NCI-H1436 (cell line): ENCODE data around the gene WDR35.

Experiments used
- DNase-seq: peaks from one replicate; lab custom pipeline; 2025; lab: John Stamatoyannopoulos, UW

WDR35 gene

DNA sequence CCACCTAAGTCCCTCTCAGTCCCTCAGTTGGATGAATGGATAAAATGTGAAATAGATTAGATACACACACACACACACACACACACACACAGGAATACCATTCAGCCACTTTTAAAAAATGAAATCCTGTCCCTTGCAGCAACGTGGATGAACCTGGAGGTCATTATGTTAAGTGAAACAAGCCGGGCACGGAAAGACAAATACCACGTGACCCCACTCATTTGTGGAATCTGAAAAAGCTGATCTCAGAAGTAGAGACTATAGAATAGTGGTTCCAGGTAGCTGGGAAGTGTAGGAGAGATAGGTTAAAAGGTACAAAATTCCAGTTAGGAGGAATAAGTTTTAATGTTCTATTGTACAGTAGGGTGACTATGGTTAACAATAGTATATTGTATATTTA is 119.1 kb downstream of the WDR35 start:
- no peak for DNase-seq

DNA sequence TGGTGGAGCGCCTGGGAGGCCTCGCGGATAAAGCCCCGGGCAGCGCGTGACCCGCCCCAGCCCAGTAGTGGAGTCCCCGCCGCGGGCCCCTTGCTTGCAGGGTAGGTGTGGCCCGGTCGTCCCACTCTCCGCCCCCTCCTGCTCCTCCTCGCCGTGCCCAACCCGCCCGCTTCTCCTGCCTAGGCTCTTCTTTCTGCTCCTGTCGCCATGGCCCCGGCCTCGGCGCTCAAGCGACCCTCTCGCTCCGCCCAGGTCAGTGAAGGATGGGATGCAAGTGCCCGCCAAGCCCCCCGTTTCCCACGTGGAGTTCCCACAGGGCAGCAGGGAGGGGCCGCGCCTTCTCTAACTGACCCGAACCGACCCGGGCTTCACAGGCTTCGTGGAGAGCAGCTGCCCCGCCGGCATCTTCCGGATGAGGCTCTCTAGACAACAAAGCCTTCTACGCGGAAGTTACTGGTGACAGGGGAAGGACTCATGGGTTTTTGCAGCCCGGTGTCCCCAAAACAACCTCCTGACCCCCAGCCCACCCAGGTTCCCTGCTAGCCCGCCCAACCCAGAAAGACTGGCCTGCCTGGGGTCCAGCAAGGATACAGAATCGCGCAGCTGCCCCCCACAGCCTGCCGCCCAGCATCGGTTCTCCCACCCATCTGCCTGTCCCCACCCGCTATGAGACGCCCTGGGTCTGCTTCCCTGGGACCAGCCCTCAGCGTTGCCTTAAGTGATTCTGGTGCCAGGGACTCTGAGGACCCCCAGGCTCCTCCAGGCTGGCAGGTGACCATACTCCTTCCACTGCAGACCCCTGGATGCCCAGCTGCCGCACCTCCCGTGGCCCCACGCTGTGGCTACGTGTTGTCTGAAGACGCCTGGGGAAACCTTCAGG is 121.0 kb downstream of the WDR35 start:
- no peak for DNase-seq

DNA sequence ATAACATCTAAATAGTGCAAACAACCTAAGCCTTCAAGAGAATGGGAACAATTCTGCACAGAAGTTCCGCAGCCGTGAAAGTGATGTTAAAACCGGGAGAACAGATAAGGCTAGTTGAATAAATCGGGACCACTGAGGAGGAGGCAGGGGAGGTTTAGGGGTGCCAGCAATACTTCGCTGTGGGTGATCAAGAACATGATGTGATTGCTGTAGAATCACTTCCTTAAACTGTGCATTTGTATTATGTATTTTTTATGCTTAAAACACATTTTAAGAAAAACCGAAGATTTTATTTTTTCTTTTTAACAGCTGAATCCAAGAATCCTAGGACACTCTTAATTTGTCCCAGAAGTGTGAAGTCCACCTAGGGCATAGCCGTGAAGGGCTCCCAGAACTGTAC is 121.7 kb downstream of the WDR35 start:
- DNase-seq: no peak

DNA sequence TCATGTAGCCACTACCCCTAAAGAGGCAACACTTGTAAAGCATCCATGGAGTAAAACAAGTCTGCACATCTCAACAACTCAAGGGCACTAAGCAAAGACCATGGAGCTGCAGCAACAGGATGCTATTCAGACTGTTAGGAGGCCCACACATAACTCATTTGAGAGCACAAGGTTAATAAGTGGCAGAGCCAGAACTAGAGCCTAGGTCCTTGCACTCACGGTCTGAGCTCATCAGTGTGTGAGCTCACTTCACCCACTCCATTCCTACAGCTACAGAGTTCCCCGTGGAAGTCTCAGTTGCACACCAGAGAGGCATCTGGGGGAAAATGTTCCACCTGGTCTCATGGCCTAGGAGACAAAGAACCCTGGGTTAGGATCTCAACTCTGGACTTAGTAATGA is 123.1 kb downstream of the WDR35 start:
- DNase-seq: no peak

DNA sequence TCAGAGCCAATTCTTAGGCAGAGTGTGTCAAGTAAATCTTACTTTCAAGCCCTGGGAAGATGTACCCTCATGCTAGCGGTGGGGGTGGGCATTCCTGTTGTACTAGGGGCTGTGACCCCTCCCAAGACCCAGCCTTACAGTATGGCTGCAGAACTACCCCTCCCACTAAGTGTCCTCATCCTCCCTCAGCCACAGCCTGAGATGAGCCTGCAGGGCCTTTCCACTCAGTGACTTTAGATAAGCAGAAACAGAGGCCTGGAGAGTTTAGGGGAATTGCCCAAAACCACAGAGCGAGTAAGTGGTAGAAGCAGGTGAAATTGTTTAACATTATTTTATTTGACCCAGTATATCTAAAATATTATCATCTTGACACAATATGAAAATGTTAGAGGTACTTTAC is 124.8 kb downstream of the WDR35 start:
- no peak for DNase-seq

DNA sequence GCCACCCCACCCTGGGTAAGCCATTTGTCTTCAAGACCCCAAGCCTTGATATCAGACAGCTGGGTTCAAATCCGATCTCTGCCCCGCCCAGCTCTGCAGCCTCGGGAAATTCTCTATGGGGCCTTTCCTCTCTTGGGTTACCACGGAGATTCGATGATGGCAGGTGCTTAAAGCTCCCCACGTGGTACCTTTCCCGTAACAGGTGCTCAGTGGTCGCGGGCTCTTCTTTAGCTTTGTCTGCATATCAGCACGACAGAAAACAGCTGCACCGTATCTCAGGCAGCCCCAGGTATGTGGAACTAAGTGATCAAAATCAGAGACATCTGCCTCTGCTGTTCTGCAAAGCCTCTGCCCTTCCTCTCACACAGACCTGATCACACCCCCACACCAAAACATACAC is 125.5 kb downstream of the WDR35 start:
- no peak for DNase-seq

DNA sequence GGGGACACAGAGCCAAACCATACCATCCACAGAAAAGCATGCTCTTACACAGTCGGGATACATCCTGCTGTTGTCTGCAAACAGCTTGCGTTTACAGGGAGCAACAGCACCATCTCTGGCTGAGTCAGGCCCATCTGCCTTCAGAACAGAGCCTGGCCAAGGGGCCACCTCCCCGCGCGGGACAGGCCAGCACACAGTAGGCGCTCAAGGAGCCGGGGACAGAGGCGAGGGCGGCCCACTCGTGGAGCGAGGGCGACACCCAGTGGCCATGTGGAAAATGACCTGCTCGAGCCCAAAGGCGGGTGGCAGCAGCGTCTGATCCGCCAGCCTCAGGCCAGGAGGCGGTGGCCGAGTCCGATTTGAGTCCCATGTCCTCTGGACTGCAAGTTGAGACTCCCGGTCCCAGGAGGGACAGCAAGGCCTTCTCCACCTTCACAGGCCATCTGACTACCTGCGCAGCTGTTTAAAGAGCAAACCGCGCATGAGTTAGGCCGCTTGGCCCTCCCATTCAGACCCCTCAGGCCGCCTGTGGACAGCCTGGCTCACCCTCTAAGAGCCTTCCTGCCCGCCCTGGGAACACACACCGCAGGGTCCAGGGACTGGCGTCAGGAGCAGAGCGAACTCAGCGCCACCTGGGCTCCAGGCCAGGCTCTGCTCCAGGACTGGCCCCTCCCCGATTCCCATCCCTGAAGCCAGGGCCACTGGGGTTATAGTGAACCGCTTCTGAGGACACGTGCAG is 126.4 kb downstream of the WDR35 start:
- DNase-seq: no peak

DNA sequence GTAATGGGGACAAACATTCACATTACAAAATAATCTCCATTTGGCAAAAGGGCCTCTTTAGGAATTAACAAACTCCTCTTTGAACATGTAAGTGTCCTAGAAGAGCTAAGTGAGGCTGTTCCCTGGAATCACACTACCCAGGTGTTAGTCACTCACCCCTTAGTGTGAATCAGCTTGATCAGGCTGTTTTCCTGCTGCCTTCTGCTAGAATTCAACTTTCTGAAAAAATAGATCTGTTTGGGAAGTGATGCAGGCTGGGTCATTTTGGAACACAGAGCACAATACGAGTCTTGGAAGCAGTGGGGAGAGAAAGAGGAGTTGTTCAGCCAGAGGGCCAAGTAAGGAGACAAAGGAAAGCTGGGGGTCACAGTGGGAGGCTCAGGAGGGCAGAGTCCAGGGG is 128.1 kb downstream of the WDR35 start:
- DNase-seq: no peak
